ENCODE data around the gene OR6C68. TPM values are rescaled to one million over a fixed set of nuclear protein-coding genes. Genes with fewer than 3 reads are reported as not detected.
"Not testable (repeated sequence)": the region's sequence is repeated elsewhere in the genome, so short reads cannot be mapped to it uniquely, and the experiment has no call there.

The OR6C68 gene
- total RNA-seq, 1 donor from 2014 or later, result not detected

DNA sequence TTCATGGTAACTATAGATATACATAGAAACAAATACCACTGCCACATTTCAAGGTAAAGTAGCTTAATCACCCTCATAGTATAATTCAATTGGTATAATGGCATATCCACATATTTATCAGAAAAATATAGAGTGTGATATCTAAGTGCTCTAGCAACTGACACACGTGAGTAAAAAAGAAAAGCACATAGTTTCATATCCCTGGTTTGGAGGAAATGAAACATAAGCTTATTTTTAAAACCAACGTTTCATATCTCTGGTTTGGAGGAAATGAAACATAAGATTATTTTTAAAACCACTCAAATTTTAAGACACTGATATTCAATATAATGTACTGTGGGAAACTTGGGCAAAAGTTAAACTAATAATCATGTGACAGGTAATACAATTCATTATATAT is 24.3 kb upstream of the OR6C68 start:
- no peak for DNase-seq (ENCODE audit: low read depth)
- Histone ChIP-seq H3K27me3 (ENCODE audit: control insufficient read depth, insufficient read depth, low read length) (no peaks in the 10 kb centered on the region), H3K4me3 (ENCODE audit: low read depth, low read length) (no peak overlapping the region), H3K36me3 (ENCODE audit: control insufficient read depth, insufficient read depth, low read length) (no peaks in the 10 kb centered on the region)
- TF ChIP-seq CTCF (IDR thresholded peaks at IDR 0.05; ENCODE audit: insufficient read depth, low read length, poor library complexity, severe bottlenecking), result no peak

GRCh38 chr12:55469291-55469690 is 22.9 kb upstream of the OR6C68 start:
- Histone ChIP-seq H3K4me3 (ENCODE audit: low read depth, low read length) (no peak overlapping the region), H3K27me3 (ENCODE audit: control insufficient read depth, insufficient read depth, low read length) (no peaks in the 10 kb centered on the region), H3K36me3 (ENCODE audit: control insufficient read depth, insufficient read depth, low read length) (no peaks in the 10 kb centered on the region)
- no peak for DNase-seq (ENCODE audit: low read depth)
- no peak for TF ChIP-seq CTCF (IDR thresholded peaks at IDR 0.05; ENCODE audit: insufficient read depth, low read length, poor library complexity, severe bottlenecking)

DNA sequence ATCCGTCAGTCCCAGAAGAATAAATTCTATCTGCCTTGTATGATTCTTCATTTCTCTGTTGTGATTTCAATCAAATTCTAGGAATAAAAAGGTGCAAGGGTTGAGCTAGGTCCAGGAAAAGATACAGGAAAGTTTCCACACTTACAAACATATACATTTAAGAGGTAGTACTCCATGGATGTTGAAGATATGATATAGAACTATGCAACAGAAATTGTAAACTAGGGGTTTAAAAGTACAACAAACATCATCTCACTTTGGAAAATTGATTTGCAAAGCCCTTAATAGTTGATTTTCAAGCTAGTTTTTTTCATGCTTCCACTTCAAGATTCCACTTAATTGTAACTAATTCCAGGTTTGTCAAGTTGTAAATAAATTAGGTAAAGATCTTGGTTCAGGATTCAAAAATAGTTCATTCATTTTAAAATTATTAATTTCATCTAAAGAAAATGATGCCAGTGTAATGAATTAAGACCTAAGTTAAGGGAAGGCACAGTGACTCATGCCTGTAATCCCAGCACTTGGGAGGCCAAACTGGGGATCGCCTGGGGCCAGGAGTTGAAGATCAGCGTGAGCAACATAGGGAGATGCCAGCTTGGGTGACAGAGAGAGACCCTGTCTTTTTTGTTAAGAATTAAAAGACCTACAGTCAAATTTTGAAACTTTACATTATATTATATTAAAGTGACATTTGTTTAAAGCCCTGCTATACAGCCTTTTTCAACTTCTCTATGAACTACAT is 21.9 kb upstream of the OR6C68 start, which contains the start of gene OR6C70:
OR6C70 (minus strand) TSS at position 51 of the 742 bp plus-strand sequence; CDS start at position 51, 0 bp downstream.
- no peak for DNase-seq (ENCODE audit: low read depth)
- Histone ChIP-seq H3K36me3 (ENCODE audit: control insufficient read depth, insufficient read depth, low read length) (no peaks in the 10 kb centered on the region), H3K4me3 (ENCODE audit: low read depth, low read length) (no peak within 1 kb of the TSS), H3K27me3 (ENCODE audit: control insufficient read depth, insufficient read depth, low read length) (no peaks in the 10 kb centered on the region)
- TF ChIP-seq CTCF (IDR thresholded peaks at IDR 0.05; ENCODE audit: insufficient read depth, low read length, poor library complexity, severe bottlenecking), result no peak

DNA sequence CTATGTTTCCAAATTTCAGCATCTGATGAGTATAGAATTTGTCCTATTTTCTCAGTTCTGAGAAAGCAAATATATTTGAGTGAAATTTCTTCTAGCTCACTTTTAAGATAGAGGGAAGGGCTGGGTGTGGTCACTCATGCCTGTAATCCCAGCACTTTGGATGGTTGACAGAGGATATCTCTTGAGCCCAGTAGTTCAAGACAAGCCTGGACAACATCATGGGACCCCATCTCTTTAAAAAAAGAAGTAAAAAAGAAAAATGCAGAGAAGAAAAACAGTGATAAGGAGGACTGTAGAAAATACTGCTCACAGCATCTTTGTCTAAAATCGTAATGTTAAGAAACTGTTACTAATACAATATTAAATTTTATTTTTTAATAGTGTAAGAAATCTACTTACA is 19.9 kb upstream of the OR6C68 start:
- H3K27me3 ChIP-seq (ENCODE audit: control insufficient read depth, insufficient read depth, low read length), result no peaks in the 10 kb centered on the region
- no peak for DNase-seq (ENCODE audit: low read depth)
- H3K36me3 ChIP-seq (ENCODE audit: control insufficient read depth, insufficient read depth, low read length), result no peaks in the 10 kb centered on the region
- no peak overlapping the region for H3K4me3 ChIP-seq (ENCODE audit: low read depth, low read length)
- no peak for TF ChIP-seq CTCF (IDR thresholded peaks at IDR 0.05; ENCODE audit: insufficient read depth, low read length, poor library complexity, severe bottlenecking)

GRCh38 chr12:55479136-55479535 is 13.0 kb upstream of the OR6C68 start:
- H3K27me3 ChIP-seq (ENCODE audit: control insufficient read depth, insufficient read depth, low read length); H3K4me3 ChIP-seq (ENCODE audit: low read depth, low read length); H3K36me3 ChIP-seq (ENCODE audit: control insufficient read depth, insufficient read depth, low read length); DNase-seq (ENCODE audit: low read depth): not testable (repeated sequence)

DNA sequence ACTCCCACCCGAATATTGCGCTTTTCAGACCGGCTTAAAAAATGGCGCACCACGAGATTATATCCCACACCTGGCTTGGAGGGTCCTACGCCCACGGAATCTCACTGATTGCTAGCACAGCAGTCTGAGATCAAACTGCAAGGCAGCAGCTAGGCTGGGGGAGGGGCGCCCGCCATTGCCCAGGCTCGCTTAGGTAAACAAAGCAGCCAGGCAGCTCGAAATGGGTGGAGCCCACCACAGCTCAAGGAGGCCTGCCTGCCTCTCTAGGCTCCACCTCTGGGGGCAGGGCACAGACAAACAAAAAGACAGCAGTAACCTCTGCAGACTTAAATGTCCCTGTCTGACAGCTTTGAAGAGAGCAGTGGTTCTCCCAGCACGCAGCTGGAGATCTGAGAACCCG is 7.9 kb upstream of the OR6C68 start:
- H3K36me3 ChIP-seq (ENCODE audit: control insufficient read depth, insufficient read depth, low read length); H3K27me3 ChIP-seq (ENCODE audit: control insufficient read depth, insufficient read depth, low read length); H3K4me3 ChIP-seq (ENCODE audit: low read depth, low read length); DNase-seq (ENCODE audit: low read depth): not testable (repeated sequence)

DNA sequence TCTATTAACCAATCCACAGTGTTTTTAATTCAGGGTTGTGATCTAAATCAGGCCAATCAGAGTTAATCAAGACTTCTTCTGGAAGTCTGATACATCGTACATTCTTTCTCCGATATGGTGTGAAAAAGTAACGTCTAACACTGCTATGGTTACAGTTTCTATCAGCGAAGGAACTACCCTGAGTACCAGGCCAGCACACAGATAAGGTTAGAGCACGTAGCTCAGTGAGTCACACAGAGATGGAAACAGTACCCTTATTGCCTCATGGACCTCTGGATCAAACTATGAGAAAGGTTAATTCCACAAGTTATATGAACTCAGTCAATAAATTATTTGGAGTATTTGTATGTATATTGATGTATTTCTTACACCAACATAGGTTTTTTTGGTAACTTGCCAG is 3.3 kb downstream of the OR6C68 start:
- DNase-seq (ENCODE audit: low read depth), result no peak
- TF ChIP-seq CTCF (IDR thresholded peaks at IDR 0.05; ENCODE audit: insufficient read depth, low read length, poor library complexity, severe bottlenecking), result no peak
- no peaks in the 10 kb centered on the region for H3K36me3 ChIP-seq (ENCODE audit: control insufficient read depth, insufficient read depth, low read length)
- no peak overlapping the region for H3K4me3 ChIP-seq (ENCODE audit: low read depth, low read length)
- no peaks in the 10 kb centered on the region for H3K27me3 ChIP-seq (ENCODE audit: control insufficient read depth, insufficient read depth, low read length)

Measured in kidney epithelial cell (primary cell).